ENCODE measurements around the gene SRGAP3. TPM values are rescaled to one million over a fixed set of nuclear protein-coding genes. Genes with fewer than 3 reads are reported as not detected.

Gene SRGAP3
- total and polyA plus RNA-seq, 3 donors from 2014 or later = 16.5 to 65.9 (median 58.5) TPM

GRCh38 chr3:9183011-9183410 is 66.4 kb downstream of the SRGAP3 start:
- intact Hi-C loops (cut with DNase I; ENCODE audit: low total_unique reads) = no loop called here
- TF ChIP-seq, protein P1, sequence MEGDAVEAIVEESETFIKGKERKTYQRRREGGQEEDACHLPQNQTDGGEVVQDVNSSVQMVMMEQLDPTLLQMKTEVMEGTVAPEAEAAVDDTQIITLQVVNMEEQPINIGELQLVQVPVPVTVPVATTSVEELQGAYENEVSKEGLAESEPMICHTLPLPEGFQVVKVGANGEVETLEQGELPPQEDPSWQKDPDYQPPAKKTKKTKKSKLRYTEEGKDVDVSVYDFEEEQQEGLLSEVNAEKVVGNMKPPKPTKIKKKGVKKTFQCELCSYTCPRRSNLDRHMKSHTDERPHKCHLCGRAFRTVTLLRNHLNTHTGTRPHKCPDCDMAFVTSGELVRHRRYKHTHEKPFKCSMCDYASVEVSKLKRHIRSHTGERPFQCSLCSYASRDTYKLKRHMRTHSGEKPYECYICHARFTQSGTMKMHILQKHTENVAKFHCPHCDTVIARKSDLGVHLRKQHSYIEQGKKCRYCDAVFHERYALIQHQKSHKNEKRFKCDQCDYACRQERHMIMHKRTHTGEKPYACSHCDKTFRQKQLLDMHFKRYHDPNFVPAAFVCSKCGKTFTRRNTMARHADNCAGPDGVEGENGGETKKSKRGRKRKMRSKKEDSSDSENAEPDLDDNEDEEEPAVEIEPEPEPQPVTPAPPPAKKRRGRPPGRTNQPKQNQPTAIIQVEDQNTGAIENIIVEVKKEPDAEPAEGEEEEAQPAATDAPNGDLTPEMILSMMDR (IDR thresholded peaks at IDR 0.05) = no peak
- TF ChIP-seq POLR2A (IDR thresholded peaks at IDR 0.05) = no peak
- Histone ChIP-seq H3K27ac (no peak overlapping the region), H3K9me3 (no peaks in the 10 kb centered on the region), H3K27me3 (no peaks in the 10 kb centered on the region), H3K4me1 (peaks cover 3% of the 10 kb centered on the region), H3K4me3 (no peak overlapping the region), H3K36me3 (ENCODE audit: low read depth, missing control alignments) (no peaks in the 10 kb centered on the region)
- DNase-seq = peak; percentile 44
- WGBS, 2 donors = 64 to 80% methylated on average over 3 of the region's 3 CpGs

- 69 to 74% methylated on average over 6 of the region's 6 CpGs for WGBS, 2 donors
- intact Hi-C loops (cut with DNase I; ENCODE audit: low total_unique reads) = no loop called here
- Histone ChIP-seq H3K27me3 (no peaks in the 10 kb centered on the region), H3K4me1 (peaks cover 3% of the 10 kb centered on the region), H3K36me3 (ENCODE audit: low read depth, missing control alignments) (no peaks in the 10 kb centered on the region), H3K4me3 (no peak overlapping the region), H3K27ac (no peak overlapping the region), H3K9me3 (no peaks in the 10 kb centered on the region)
- TF ChIP-seq, protein P1 (IDR thresholded peaks at IDR 0.05) = no peak
- no peak for TF ChIP-seq POLR2A (IDR thresholded peaks at IDR 0.05)
- no peak for DNase-seq
Observed at GRCh38 chr3:9180764-9181117, 68.7 kb downstream of the SRGAP3 start.

- Histone ChIP-seq H3K36me3 (ENCODE audit: low read depth, missing control alignments) (no peaks in the 10 kb centered on the region), H3K9me3 (no peaks in the 10 kb centered on the region), H3K27me3 (no peaks in the 10 kb centered on the region), H3K4me1 (peaks cover 3% of the 10 kb centered on the region), H3K27ac (no peak overlapping the region), H3K4me3 (no peak overlapping the region)
- WGBS, 2 donors = 86 to 87% methylated on average over 16 to 17 of the region's 17 CpGs
- no peak for DNase-seq
- TF ChIP-seq, protein P1 (IDR thresholded peaks at IDR 0.05) = no peak
- TF ChIP-seq POLR2A (IDR thresholded peaks at IDR 0.05) = no peak
- intact Hi-C loops (cut with DNase I; ENCODE audit: low total_unique reads) = no loop called here
Observed at GRCh38 chr3:9179826-9180763, 69.4 kb downstream of the SRGAP3 start.

DNA sequence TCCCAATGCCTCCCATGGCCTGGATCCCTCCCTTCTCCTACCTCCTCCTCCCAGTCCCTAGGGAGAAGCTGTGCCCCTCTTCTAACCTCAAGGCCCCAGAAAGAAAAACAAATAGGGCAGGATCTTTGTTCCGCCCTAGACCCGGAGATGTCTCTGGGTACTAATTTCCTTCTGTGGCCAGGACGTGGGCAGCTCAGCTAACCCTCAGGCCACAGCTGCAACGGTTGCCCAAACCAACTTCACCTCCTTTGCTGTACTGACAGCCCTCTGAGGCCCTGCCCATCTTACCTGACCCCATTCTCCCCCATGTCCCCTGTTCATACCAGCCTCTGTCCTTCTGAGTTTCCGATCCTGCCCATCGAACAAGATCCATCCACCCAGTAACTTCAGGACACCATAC is 70.7 kb downstream of the SRGAP3 start:
- TF ChIP-seq, protein P1 (IDR thresholded peaks at IDR 0.05) = no peak
- TF ChIP-seq POLR2A (IDR thresholded peaks at IDR 0.05) = no peak
- 81 to 82% methylated on average over 6 of the region's 6 CpGs for WGBS, 2 donors
- H3K4me1 ChIP-seq = peaks cover under 1% of the 10 kb centered on the region

More for the DNA sequence above, 70.7 kb downstream of the SRGAP3 start:
- Histone ChIP-seq H3K9me3 (no peaks in the 10 kb centered on the region), H3K4me3 (no peak overlapping the region), H3K27ac (no peak overlapping the region), H3K36me3 (ENCODE audit: low read depth, missing control alignments) (no peaks in the 10 kb centered on the region), H3K27me3 (no peaks in the 10 kb centered on the region)
- no peak for DNase-seq
- intact Hi-C loops (cut with DNase I; ENCODE audit: low total_unique reads) = no loop called here

Data from testis (tissue), 3 donors.